AG09319 (cell line): ENCODE results near the gene MICAL3.
"Not testable (repeated sequence)": the region's sequence is repeated elsewhere in the genome, so short reads cannot be mapped to it uniquely, and the experiment has no call there.

Experiments used
- DNase-seq: peaks from one replicate; pipeline ENCODE4 v3.0.0-alpha.2; 2010; ENCODE audit warnings: low read depth; ENCODE audit errors: extremely low read depth
- CTCF ChIP-seq: IDR thresholded peaks from 2 replicates; pipeline ENCODE4 v1.5.1; 2011; ENCODE audit warnings: low read depth, mild to moderate bottlenecking, inconsistent platforms, low read length, moderate library complexity

The MICAL3 gene

GRCh38 chr22:18033204-18033998, 9.0 kb upstream of the MICAL3 start:
- no peak; the same call in 1 of the 2 replicates for TF ChIP-seq CTCF
- DNase-seq = peak; percentile 44

DNA sequence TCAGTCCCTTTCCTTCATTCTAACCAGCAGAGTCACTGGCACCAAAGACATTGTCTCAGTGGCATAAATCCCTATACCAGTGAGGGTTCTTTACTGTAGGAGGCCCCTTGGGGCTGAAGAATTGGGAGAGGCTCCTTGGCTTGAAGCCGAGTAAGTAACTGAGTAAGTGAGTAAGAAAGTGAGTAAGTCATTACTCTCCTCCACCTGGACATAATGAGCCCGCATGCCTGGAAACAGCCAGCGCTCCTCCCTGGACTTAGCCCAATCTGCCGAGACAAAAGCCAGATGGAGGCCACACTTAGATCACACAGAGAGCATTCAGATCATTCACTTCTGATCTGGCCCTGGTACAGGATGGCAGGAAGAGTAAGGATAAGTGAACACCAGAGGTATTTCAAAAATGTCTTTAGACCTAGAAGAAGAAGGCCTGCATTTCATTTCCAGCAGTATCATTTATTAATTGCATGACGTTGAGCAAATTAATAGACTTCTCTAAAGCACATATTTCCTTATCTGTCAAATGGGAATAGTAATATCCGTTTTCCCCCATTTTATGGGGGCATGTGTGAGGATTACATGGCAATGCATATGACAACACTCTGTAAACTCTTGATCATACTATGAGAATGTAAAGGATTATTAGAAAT, 8.2 kb upstream of the MICAL3 start:
- TF ChIP-seq CTCF = no peak
- DNase-seq = no peak

GRCh38 chr22:18031695-18032454, 7.5 kb upstream of the MICAL3 start:
- peak; percentile 49 for DNase-seq
- TF ChIP-seq CTCF = no peak

GRCh38 chr22:18029686-18030267, 5.4 kb upstream of the MICAL3 start:
- TF ChIP-seq CTCF = no peak
- DNase-seq = no peak

- no peak for TF ChIP-seq CTCF
- DNase-seq = no peak
Observed at GRCh38 chr22:18028817-18029527, 4.6 kb upstream of the MICAL3 start.

DNA sequence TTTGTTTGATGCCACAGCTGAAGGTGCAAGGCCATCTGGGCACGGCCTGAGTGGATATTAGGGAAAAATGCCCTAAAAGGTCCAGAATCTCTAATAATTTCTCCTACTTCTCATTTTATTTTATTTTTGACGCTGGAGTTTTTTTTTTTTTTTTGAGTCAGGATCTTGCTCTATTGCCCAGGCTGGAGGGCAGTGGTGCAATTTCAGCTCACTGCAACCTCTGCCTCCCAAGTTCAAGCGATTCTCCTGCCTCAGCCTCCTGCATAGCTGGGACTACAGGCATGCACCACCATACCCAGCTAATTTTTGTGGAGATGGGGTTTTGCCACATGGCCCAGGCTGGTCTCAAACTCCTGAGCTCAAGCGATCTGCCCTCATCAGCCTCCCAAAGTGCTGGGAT, 1.5 kb upstream of the MICAL3 start:
- not testable (repeated sequence) for DNase-seq

DNA sequence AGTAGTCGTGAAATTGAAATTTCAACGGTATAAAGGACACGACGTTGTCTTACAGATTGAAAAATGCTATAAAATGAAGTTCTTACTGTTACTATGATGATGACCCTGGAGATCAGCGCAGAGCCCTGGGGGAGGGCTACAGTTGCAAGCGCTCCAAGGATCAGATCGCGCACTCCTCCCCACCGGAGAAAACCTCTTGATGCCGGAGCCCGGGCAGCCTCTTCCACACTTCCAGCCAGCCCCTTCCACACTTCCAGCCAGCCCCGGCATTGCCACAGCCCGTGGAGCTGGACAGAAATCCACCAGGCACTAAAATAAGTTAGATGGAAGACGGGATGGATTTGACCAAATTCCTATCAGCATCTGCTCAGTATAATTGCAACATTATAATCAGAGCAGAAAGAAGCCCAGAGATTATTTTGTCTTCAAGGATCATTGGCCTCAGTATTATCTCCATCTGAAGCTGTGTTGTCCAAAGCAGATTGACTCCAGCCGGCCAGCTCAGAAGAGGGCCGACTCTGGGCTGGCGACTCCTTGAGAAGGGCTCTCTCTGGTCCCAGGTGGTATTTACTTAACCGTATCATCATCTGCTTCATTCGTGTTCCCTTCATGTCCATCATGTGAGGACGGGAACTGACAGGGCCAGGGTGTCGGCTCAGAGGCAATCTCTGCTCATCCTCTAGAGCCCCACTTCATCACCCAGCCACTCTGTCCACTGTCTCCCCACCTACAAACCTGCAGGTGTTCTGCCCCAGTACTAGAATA, 777 bp upstream of the MICAL3 start:
- TF ChIP-seq CTCF = no peak
- DNase-seq = no peak
